Stimulated activated CD4-positive, alpha-beta T cell treated with anti-CD3 and anti-CD28 coated beads, Interleukin-2, amount 100 ng/mL, for 48 hours (primary cell): ENCODE data around the gene GAS7.
"Not testable (repeated sequence)": the region's sequence is repeated elsewhere in the genome, so short reads cannot be mapped to it uniquely, and the experiment has no call there.

Source experiments
- DNase-seq, 2 donors: peaks; one replicate each; pipeline ENCODE4 v3.0.0-alpha.2; 2020

GAS7 gene

GRCh38 chr17:10010752-10011151 lies 187.7 kb downstream of the GAS7 start:
- DNase-seq: no peak

DNA sequence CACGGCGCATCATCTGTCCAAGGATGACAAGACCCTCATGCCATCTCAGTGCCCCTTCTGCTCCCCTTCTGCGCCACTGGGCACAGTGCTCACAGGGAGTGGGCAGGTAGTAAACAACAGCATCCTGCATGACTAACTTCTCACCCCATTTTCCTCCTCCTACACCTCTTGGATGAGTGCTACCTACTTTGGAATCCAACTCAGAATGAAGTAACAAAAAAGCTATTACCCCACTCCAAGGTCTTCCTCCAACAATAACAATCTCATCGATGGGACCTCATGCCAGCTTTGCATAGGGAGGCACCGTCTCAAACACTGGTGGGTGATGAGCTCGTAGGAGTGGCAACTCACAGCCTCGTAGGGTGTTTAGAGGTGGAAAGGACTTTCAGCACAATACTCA lies 194.7 kb downstream of the GAS7 start:
- DNase-seq: no peak

GRCh38 chr17:10002567-10003360 lies 195.6 kb downstream of the GAS7 start:
- not testable (repeated sequence) for DNase-seq

GRCh38 chr17:10001306-10001873 lies 197.0 kb downstream of the GAS7 start:
- DNase-seq: no peak

DNA sequence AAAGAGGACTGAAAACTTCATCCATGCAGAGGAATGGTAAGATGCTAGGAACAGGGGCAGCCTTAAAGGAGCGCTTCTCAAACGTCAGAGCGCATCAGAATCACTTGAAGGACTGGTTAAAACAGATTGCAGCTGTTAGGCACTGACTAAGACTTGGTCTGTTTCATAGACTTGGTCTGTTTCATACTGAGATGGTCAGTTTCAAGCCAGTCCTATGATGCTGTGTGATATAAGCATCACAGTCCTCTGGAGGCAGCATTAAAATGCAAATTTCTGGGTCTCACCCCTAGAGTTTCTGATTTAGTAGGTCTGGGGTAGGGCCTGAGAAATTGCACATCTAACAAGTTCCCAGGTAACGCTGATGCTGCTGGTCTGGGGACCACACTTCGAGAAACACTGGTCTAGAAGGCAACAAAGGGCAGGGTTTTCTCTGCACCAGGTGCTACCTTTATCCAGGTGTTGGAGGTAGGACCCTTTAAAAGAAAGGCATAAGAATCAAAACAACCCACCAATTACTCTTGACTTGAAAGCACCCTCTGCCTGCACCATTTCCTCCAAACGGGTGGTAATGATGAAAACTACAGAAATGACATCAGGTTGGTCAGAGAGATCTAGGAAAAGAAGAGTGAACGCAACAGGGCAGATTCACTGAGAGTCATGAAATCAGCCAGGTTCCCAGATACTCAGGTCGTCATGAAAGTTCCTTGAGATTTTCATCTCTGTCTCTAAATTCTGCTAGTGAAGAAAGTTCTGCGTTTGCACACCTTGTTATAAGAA lies 198.3 kb downstream of the GAS7 start:
- DNase-seq: no peak

- no peak for DNase-seq
Observed at GRCh38 chr17:9998060-9998459, 200.3 kb downstream of the GAS7 start.

DNA sequence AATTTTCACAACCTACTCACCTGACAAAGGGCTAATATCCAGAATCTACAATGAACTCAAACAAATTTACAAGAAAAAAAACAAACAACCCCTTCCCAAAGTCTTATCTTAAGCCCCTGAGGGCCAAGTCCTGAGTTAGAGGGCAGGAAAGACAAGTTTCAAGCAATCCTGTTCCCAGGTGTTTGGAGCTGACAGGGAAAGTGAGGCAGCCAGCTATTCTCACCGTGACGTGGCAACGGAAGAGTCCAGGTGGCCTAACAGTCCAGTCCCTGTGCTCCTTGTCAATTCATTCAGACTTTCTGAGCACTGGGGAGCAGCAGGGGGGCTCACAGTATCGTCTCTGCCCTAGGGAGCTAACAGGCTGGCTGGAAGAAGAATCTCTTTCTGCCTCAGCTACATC lies 203.6 kb downstream of the GAS7 start:
- DNase-seq: no peak

DNA sequence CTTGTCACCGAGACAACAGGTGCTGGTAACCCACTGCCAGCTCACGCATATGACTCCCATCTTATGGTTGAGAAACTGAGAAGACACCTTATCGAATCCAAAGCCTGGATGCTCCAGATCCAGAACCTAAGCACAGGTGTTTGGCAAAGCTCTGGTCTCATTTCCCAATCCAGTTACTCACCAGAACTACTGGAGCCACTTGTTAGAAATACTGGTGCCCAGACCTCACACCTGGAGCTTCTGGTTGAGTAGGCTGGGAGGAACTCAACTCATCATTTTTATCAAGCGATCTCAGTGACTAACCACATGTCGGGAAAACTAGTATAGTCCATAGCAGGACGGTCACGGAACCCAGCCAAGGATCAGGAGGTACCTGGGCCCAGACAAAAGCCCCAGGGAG lies 206.6 kb downstream of the GAS7 start:
- no peak for DNase-seq

DNA sequence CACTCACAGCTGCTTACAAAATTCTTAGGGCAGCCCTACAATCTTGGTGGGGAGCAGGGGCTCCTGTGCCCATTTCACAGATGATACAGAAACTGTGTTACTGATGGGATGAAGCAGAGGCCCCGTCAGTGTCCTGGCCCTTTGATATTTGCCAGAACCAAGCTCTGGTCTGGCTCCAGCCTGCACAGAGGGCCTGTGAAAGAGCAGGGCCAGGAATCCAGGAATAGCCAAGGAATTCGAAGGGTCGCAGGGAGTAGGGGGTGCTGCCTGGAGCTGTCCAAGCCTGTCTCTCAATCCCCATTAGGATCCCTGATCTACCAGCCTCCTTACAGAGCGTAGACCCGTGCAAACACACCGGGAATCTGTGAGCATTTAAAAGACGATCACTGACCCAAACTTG lies 207.1 kb downstream of the GAS7 start:
- no peak for DNase-seq

DNA sequence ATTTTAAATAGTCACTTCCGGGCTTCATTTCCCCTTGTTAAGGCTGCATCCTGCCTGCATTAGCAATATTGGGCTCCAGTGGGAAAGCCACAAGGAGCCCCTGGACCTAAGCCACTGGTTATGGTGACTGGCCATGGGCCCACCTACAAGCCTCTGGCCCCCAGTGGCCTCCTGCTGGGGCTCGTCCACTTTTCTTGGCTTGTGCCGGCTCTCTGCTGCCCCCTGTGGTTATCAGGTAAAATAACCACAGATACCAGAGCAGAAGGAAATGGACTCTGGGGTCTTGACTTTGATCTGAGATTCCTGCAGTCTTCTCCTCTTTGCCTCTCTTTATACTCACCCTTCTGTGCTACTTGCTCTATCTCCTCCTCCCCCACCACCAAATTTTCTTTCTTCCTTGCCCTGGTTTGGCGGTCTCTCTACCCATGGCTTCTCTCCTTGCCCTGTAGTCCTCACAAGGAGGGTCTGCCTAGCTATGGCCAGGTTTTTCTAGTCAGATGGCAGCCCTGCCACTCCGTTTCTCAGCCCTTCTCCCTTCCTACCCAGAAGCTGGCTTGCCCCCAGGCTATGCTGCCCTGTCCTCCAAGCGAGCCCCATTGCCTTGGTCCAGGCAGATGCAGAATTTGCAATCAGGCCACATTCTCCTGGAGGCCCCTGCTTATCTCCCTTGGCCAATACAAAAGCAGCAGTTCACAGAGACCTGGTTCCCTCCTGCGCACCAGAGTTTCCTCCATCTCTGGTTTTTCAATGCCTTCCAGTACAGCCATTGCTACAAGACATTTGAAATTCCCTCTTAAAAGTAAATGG lies 210.4 kb downstream of the GAS7 start:
- peak; percentile 20 for DNase-seq

- no peak for DNase-seq
Observed at GRCh38 chr17:9986754-9987382, 211.5 kb downstream of the GAS7 start.

DNA sequence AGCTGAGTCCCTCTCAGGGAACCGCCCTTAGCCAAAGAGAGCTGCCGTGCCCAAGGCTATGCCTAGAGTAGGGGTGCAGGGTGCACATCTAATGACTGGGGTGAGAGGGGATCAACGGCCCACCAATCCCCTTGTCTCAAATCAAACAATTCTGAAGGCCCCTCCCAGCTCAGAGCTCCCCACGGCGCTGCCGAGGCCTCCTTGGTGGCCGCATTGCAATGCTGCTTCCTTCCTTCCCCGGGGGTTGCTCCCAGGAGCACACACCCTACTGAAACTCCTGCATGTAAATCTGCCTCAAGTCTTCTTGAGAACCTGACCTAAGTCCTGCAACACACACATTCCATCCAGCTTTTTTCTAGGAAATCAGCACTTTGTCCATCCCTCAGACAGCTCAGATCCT lies 212.8 kb downstream of the GAS7 start:
- no peak for DNase-seq

DNA sequence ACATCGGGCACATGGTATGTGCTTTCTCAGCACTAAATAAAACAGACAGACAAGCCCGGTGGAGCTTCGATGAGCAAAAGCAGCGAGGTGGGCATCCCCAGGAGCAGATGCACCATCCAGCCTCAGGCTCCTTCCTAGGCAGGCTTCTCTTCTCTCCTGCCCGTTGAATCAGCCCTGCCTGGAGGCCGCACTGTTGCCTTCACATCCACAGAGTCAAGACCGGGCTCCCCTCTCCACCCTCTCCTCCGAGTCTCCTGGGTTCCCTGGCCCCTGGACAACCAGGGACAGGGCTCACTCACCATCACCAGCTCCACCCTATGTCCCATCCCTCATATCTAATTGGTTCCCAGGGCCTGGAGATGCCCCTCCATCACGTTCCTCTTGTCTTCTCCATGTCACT lies 213.6 kb downstream of the GAS7 start:
- DNase-seq: no peak

GRCh38 chr17:9982159-9982558 lies 216.2 kb downstream of the GAS7 start:
- no peak for DNase-seq

GRCh38 chr17:9981344-9981915 lies 217.0 kb downstream of the GAS7 start:
- DNase-seq: no peak

- no peak for DNase-seq
Observed at GRCh38 chr17:9979463-9979995, 218.9 kb downstream of the GAS7 start.

GRCh38 chr17:9977180-9977575 lies 221.2 kb downstream of the GAS7 start:
- DNase-seq: no peak

- DNase-seq: no peak
Observed at GRCh38 chr17:9976283-9977179, 221.9 kb downstream of the GAS7 start.

GRCh38 chr17:9974448-9975381 lies 223.7 kb downstream of the GAS7 start:
- DNase-seq: no peak
